A673 (cell line): Measurements from ENCODE around the gene GRK6.

Source experiments
- EZH2 ChIP-seq: fragments of 200-600 bp; sonication (generic); IDR thresholded peaks from 2 replicates; pipeline ENCODE4 v1.6.1; 2017; ENCODE audit warnings: borderline replicate concordance, low read depth, mild to moderate bottlenecking, mixed read lengths, antibody characterized with exemption, low read length; ENCODE audit not compliant: poor library complexity, severe bottlenecking
- TF ChIP-seq, protein P1 (sequence below): fragments of 300-800, 200-600 bp; sonication (generic); conservative IDR thresholded peaks from 2 replicates; pipeline ENCODE4 v1.5.1; 2017; ENCODE audit warnings: low read depth, mild to moderate bottlenecking, antibody characterized with exemption, low read length, moderate library complexity, mixed read lengths

DNA sequence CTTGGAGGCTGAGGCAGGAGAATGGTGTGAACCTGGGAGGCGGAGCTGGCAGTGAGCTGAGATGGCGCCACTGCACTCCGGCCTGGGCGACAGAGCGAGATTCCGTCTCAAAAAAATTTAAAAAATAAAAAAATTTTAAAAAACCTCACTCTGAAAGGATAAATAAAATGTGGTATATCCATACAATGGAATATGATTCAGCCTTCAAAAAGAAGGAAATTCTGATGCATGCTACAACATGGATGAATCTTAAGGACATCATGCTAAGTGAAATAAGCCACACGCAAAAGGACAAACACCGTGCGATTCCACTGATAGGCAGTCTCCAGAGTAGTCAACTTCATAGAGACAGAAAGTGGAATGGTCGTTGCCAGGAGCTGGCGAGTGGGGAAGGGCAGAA is 38.6 kb downstream of the GRK6 start:
- TF ChIP-seq, protein P1, sequence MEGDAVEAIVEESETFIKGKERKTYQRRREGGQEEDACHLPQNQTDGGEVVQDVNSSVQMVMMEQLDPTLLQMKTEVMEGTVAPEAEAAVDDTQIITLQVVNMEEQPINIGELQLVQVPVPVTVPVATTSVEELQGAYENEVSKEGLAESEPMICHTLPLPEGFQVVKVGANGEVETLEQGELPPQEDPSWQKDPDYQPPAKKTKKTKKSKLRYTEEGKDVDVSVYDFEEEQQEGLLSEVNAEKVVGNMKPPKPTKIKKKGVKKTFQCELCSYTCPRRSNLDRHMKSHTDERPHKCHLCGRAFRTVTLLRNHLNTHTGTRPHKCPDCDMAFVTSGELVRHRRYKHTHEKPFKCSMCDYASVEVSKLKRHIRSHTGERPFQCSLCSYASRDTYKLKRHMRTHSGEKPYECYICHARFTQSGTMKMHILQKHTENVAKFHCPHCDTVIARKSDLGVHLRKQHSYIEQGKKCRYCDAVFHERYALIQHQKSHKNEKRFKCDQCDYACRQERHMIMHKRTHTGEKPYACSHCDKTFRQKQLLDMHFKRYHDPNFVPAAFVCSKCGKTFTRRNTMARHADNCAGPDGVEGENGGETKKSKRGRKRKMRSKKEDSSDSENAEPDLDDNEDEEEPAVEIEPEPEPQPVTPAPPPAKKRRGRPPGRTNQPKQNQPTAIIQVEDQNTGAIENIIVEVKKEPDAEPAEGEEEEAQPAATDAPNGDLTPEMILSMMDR = no peak
- no peak for TF ChIP-seq EZH2
